ENCODE data around the gene OSER1. TPM values are rescaled to one million over a fixed set of nuclear protein-coding genes. Genes with fewer than 3 reads are reported as not detected.

OSER1 gene
- total and polyA plus RNA-seq, 2 donors (not counting 1 experiment from before 2014, with no cell fraction given) = 50.9 to 73.2 TPM

DNA sequence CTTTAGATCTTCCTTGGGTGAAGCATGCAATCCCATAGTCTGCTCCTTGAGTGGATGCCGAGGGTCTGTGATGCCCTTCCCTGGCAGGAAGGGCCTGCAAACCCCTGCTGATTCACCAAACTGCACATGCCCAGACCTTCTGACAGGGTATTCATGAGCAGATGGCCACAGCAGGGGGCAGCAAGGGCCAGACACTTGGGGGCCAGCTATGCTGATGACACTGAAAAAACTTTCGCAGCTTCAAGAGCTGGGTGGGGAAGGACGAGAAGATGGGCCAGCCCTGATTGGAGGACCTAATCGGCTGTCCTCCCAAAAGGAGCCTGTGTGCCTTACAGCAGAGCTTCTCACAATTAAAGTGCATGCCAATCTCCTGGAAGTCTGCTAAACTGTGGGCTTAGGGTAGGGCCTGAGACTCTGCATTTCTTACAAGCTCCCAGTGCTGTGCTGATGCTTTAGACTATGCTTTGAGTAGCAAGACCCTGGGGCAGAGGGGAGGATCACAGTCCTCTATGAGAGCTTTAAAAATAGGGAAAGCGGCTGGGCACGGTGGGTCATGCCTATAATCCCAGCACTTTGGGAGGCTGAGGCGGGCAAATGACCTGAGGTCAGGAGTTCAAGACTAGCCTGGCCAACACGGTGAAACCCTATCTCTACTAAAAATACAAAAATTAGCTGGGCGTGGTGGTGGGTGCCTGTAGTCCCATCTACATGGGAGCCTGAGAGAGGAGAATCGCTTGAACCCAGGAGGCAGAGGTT is 21.3 kb upstream of the OSER1 start:
- Histone ChIP-seq H3K4me3 (replicated peaks in 1 of 4; ENCODE audit: control extremely low read depth in 1 of 4, insufficient read depth in 1 of 4, low read depth in 3 of 4, low read length in 4 of 4) (no peak overlapping the region), H4K20me1 (ENCODE audit: control insufficient read depth, extremely low read depth, insufficient read depth, low read length) (no peaks in the 10 kb centered on the region), H3K4me2 (ENCODE audit: extremely low read depth, insufficient read depth, low read length) (no peak overlapping the region), H3K36me3 (ENCODE audit: control insufficient read depth, insufficient read depth, low read length) (no peaks in the 10 kb centered on the region), H3K27me3 (ENCODE audit: control insufficient read depth, insufficient read depth, low read length) (no peaks in the 10 kb centered on the region), H3K9ac (ENCODE audit: insufficient read depth, low read length) (no peak overlapping the region), H3K27ac (ENCODE audit: insufficient read depth, low read length) (no peak overlapping the region), H2AFZ (ENCODE audit: low read length) (no peak overlapping the region), H3K79me2 (ENCODE audit: control insufficient read depth, insufficient read depth, low read length) (no peaks in the 10 kb centered on the region), H3K4me1 (ENCODE audit: control insufficient read depth, extremely low read depth, insufficient read depth, low read length) (no peaks in the 10 kb centered on the region), H3K9me3 (ENCODE audit: control insufficient read depth, insufficient read depth, low read depth, low read length) (no peaks in the 10 kb centered on the region)
- TF ChIP-seq, protein P1, sequence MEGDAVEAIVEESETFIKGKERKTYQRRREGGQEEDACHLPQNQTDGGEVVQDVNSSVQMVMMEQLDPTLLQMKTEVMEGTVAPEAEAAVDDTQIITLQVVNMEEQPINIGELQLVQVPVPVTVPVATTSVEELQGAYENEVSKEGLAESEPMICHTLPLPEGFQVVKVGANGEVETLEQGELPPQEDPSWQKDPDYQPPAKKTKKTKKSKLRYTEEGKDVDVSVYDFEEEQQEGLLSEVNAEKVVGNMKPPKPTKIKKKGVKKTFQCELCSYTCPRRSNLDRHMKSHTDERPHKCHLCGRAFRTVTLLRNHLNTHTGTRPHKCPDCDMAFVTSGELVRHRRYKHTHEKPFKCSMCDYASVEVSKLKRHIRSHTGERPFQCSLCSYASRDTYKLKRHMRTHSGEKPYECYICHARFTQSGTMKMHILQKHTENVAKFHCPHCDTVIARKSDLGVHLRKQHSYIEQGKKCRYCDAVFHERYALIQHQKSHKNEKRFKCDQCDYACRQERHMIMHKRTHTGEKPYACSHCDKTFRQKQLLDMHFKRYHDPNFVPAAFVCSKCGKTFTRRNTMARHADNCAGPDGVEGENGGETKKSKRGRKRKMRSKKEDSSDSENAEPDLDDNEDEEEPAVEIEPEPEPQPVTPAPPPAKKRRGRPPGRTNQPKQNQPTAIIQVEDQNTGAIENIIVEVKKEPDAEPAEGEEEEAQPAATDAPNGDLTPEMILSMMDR (conservative IDR thresholded peaks at IDR 0.05 in 1 of 2, IDR thresholded peaks at IDR 0.05 in 1 of 2; ENCODE audit: low read depth in 1 of 2, low read length in 2 of 2) = no peak
- TF ChIP-seq EZH2 (IDR thresholded peaks at IDR 0.05; ENCODE audit: low read length, missing control alignments) = no peak
- no peak for DNase-seq (ENCODE audit: low read depth in 2 of 2)

DNA sequence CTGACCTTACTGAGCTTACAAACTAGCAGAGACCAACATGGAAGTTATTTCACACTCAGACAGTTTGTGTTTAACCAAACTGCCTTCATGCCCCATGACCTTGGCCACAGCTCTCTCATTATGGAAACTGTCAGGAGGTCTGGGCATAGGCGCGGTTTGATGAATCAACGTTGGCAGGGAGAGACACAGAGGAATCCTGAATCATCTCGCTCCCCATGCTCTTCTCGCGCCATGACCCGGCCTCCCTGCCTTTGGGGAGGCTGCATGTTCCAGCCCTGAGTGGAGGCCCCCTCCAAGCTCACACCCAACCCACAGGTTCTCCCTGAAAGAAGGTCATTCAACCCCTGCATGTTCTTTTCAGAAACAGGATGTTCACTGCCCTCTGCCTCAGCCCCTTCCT is 20.6 kb upstream of the OSER1 start:
- TF ChIP-seq, protein P1 (conservative IDR thresholded peaks at IDR 0.05 in 1 of 2, IDR thresholded peaks at IDR 0.05 in 1 of 2; ENCODE audit: low read depth in 1 of 2, low read length in 2 of 2) = no peak
- DNase-seq (ENCODE audit: low read depth in 2 of 2) = no peak
- Histone ChIP-seq H3K79me2 (ENCODE audit: control insufficient read depth, insufficient read depth, low read length) (no peaks in the 10 kb centered on the region), H3K36me3 (ENCODE audit: control insufficient read depth, insufficient read depth, low read length) (no peaks in the 10 kb centered on the region), H3K9me3 (ENCODE audit: control insufficient read depth, insufficient read depth, low read depth, low read length) (no peaks in the 10 kb centered on the region), H4K20me1 (ENCODE audit: control insufficient read depth, extremely low read depth, insufficient read depth, low read length) (no peaks in the 10 kb centered on the region), H3K27ac (ENCODE audit: insufficient read depth, low read length) (no peak overlapping the region), H3K4me3 (replicated peaks in 1 of 4; ENCODE audit: control extremely low read depth in 1 of 4, insufficient read depth in 1 of 4, low read depth in 3 of 4, low read length in 4 of 4) (no peak overlapping the region), H3K27me3 (ENCODE audit: control insufficient read depth, insufficient read depth, low read length) (no peaks in the 10 kb centered on the region), H3K9ac (ENCODE audit: insufficient read depth, low read length) (no peak overlapping the region), H2AFZ (ENCODE audit: low read length) (no peak overlapping the region), H3K4me2 (ENCODE audit: extremely low read depth, insufficient read depth, low read length) (no peak overlapping the region), H3K4me1 (ENCODE audit: control insufficient read depth, extremely low read depth, insufficient read depth, low read length) (no peaks in the 10 kb centered on the region)

DNA sequence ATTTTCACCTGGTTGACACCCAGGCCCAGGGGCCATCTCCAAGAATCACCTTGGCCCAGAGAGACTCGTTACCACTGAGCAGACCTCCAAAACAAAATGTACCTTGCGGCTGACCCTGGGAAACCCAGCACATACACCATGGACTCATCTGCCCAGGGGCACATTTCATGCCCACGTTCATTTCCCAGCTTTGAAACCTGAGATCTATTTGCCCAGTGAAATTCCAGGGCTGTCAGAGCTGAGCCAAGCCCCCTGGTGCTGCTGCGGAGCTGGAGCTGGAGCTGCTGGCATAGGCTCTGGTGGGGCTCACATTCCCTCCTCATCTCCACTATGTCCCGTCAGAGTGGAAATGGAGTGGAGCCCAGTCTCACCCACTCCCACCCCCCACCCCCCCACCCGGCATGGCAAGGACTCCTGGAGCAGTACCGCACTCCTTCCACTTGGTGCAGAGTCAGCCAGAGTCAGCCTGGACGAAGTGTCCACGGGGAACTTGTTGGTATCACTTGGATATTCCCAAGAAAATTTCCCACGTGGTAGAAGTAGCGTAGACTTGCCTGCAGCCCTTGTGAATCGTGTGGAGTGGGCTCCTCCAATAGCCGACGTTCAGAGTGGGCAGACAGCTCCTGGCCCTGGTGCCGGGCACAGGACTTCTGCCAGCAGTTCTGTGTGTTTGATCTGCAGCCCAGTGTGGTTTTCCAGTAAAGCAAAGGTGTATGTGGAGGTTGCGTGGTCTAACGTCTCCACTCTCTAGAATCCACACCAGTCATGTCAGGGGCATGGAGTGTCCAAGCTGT is 18.1 kb upstream of the OSER1 start:
- Histone ChIP-seq H3K36me3 (ENCODE audit: control insufficient read depth, insufficient read depth, low read length) (no peaks in the 10 kb centered on the region), H3K9me3 (ENCODE audit: control insufficient read depth, insufficient read depth, low read depth, low read length) (no peaks in the 10 kb centered on the region), H3K79me2 (ENCODE audit: control insufficient read depth, insufficient read depth, low read length) (no peaks in the 10 kb centered on the region), H2AFZ (ENCODE audit: low read length) (no peak overlapping the region), H3K4me3 (replicated peaks in 1 of 4; ENCODE audit: control extremely low read depth in 1 of 4, insufficient read depth in 1 of 4, low read depth in 3 of 4, low read length in 4 of 4) (no peak overlapping the region), H3K9ac (ENCODE audit: insufficient read depth, low read length) (no peak overlapping the region), H3K27ac (ENCODE audit: insufficient read depth, low read length) (no peak overlapping the region), H4K20me1 (ENCODE audit: control insufficient read depth, extremely low read depth, insufficient read depth, low read length) (no peaks in the 10 kb centered on the region), H3K27me3 (ENCODE audit: control insufficient read depth, insufficient read depth, low read length) (no peaks in the 10 kb centered on the region), H3K4me2 (ENCODE audit: extremely low read depth, insufficient read depth, low read length) (no peak overlapping the region), H3K4me1 (ENCODE audit: control insufficient read depth, extremely low read depth, insufficient read depth, low read length) (no peaks in the 10 kb centered on the region)
- DNase-seq (ENCODE audit: low read depth in 2 of 2) = no peak
- no peak for TF ChIP-seq EZH2 (IDR thresholded peaks at IDR 0.05; ENCODE audit: low read length, missing control alignments)
- TF ChIP-seq, protein P1 (conservative IDR thresholded peaks at IDR 0.05 in 1 of 2, IDR thresholded peaks at IDR 0.05 in 1 of 2; ENCODE audit: low read depth in 1 of 2, low read length in 2 of 2) = no peak
